ENCODE results near the gene PDE6G. TPM values are rescaled to one million over a fixed set of nuclear protein-coding genes. Genes with fewer than 3 reads are reported as not detected.

PDE6G gene
- total RNA-seq (2014; rRNA removed; shearing (Covaris generic)): 4.0 and 5.5 TPM in 2 replicates
- polyA plus RNA-seq (2016; fragmentation: Nextera tagmentation; extraction: Ambion mirVana): 9.0 and 11.4 TPM in 2 replicates
- long read RNA-seq, partial matches to known transcripts: 0 of 2 reads
- long read RNA-seq, other reads (novel, unspliced or antisense): 1 of 2 reads

- ATAC-seq (no peak), DNase-seq (ENCODE audit: low spot score) (no peak)
- no peaks in the 10 kb centered on the region for H4K20me1 ChIP-seq (replicated peaks; ENCODE audit: insufficient read depth)
- Mint-ChIP-seq H3K27me3 (ENCODE audit: insufficient read depth, low read depth, poor library complexity) (peaks cover 13% of the 10 kb centered on the region), H3K36me3 (ENCODE audit: low read depth) (no peaks in the 10 kb centered on the region), H3K9me3 (no peaks in the 10 kb centered on the region), H3K4me1 (peaks cover 8% of the 10 kb centered on the region), H3K27ac (no peak within 1 kb of the TSS), H3K4me3 (no peak within 1 kb of the TSS)
- TF ChIP-seq CREB1 (CRISPR knock-in tag; IDR thresholded peaks at IDR 0.05; ENCODE audit: low read depth) (no peak), ZNF114 (CRISPR knock-in tag; IDR thresholded peaks at IDR 0.05) (no peak), POLR2AphosphoS5 (IDR thresholded peaks at IDR 0.05; ENCODE audit: low read depth) (no peak), ZNF462 (CRISPR knock-in tag; IDR thresholded peaks at IDR 0.05) (no peak), ZNF331 (CRISPR knock-in tag; IDR thresholded peaks at IDR 0.05; ENCODE audit: low read depth) (no peak), JUNB (IDR thresholded peaks at IDR 0.05; ENCODE audit: unreplicated experiment) (no peak), CTCF (conservative IDR thresholded peaks at IDR 0.05; ENCODE audit: low read depth in 2 of 2) (no peak), NANOG (IDR thresholded peaks at IDR 0.05; ENCODE audit: borderline replicate concordance) (no peak)
- H3K4me2 ChIP-seq: no peak within 1 kb of the TSS
- H3K79me2 ChIP-seq (replicated peaks; ENCODE audit: insufficient read depth): no peaks in the 10 kb centered on the region
- H3K9me2 ChIP-seq (ENCODE audit: insufficient read depth): no peaks in the 10 kb centered on the region
- H3K27ac ChIP-seq (ENCODE audit: low read depth): no peak within 1 kb of the TSS
- peaks cover 13% of the 10 kb centered on the region for H3K4me1 ChIP-seq (ENCODE audit: insufficient read depth)
- no peaks in the 10 kb centered on the region for H3K36me3 ChIP-seq (ENCODE audit: insufficient read depth)
- H3K4me3 ChIP-seq: no peak within 1 kb of the TSS
- H2AFZ ChIP-seq: no peak within 1 kb of the TSS
- no peaks in the 10 kb centered on the region for H3F3A ChIP-seq (replicated peaks; ENCODE audit: low read depth)
- H3K27me3 ChIP-seq (ENCODE audit: insufficient read depth): no peaks in the 10 kb centered on the region
These were observed at the start of gene PDE6G for GRCh38 chr17:81656118-81656743. Gene PDE6G, minus strand, starts transcription at chr17:81656542. Its CDS starts 3,237 bp downstream, at chr17:81653305.

All from GM23338 (cell line).